GM04503 (cell line): Measurements from ENCODE around the gene SLC37A2.
A peak's percentile ranks its signal among the peaks of the same experiment; 100 is the strongest.

Source experiments
- DNase-seq: peaks from one replicate; pipeline ENCODE4 v3.0.0-alpha.2; 2012; ENCODE audit warnings: low read depth

SLC37A2 gene

GRCh38 chr11:125071435-125071834 lies 8.3 kb downstream of the SLC37A2 start:
- DNase-seq: no peak

- no peak for DNase-seq
Measured at GRCh38 chr11:125071846-125072217, 8.7 kb downstream of the SLC37A2 start.

GRCh38 chr11:125072218-125072960 lies 9.3 kb downstream of the SLC37A2 start:
- DNase-seq: no peak

GRCh38 chr11:125072961-125073590 lies 10.0 kb downstream of the SLC37A2 start:
- DNase-seq: no peak

GRCh38 chr11:125073616-125074483 lies 10.7 kb downstream of the SLC37A2 start:
- DNase-seq: no peak

GRCh38 chr11:125074511-125075241 lies 11.6 kb downstream of the SLC37A2 start:
- DNase-seq: no peak

- DNase-seq: no peak
Measured at GRCh38 chr11:125075242-125075625, 12.1 kb downstream of the SLC37A2 start.

GRCh38 chr11:125075900-125076317 lies 12.8 kb downstream of the SLC37A2 start:
- no peak for DNase-seq

- DNase-seq: no peak
Measured at GRCh38 chr11:125076378-125076945, 13.4 kb downstream of the SLC37A2 start.

- DNase-seq: no peak
Measured at GRCh38 chr11:125078016-125078415, 14.9 kb downstream of the SLC37A2 start.

GRCh38 chr11:125078516-125079140 lies 15.5 kb downstream of the SLC37A2 start:
- no peak for DNase-seq

GRCh38 chr11:125079151-125079877 lies 16.2 kb downstream of the SLC37A2 start:
- DNase-seq: no peak

- no peak for DNase-seq
Measured at GRCh38 chr11:125079878-125080530, 16.9 kb downstream of the SLC37A2 start.

GRCh38 chr11:125080531-125080911 lies 17.4 kb downstream of the SLC37A2 start:
- no peak for DNase-seq

GRCh38 chr11:125081098-125081798 lies 18.1 kb downstream of the SLC37A2 start:
- DNase-seq: no peak

GRCh38 chr11:125082040-125082439 lies 18.9 kb downstream of the SLC37A2 start:
- no peak for DNase-seq

- DNase-seq: peak; percentile 44
Measured at GRCh38 chr11:125082611-125083311, 19.7 kb downstream of the SLC37A2 start.

GRCh38 chr11:125083312-125084056 lies 20.4 kb downstream of the SLC37A2 start:
- DNase-seq: no peak
